Testis (tissue), 2 donors: ENCODE measurements around the gene L3MBTL4.

Experiments used
- POLR2A ChIP-seq: fragments of 450-650 bp; IDR thresholded peaks from one replicate; pipeline ENCODE4 v1.6.1; 2017; ENCODE audit warnings: antibody characterized with exemption, mild to moderate bottlenecking, moderate library complexity
- TF ChIP-seq, protein P1 (sequence below), 3 experiments: fragments of 450-650 bp in 2 of 3; fragments of 200-600 bp in 1 of 3; sonication (generic) in 1 of 3; IDR thresholded peaks; one replicate each; pipeline ENCODE4 v1.5.1; 2016 to 2019; ENCODE audit warnings: antibody characterized with exemption in 3 of 3, mild to moderate bottlenecking in 2 of 3, moderate library complexity in 1 of 3

DNA sequence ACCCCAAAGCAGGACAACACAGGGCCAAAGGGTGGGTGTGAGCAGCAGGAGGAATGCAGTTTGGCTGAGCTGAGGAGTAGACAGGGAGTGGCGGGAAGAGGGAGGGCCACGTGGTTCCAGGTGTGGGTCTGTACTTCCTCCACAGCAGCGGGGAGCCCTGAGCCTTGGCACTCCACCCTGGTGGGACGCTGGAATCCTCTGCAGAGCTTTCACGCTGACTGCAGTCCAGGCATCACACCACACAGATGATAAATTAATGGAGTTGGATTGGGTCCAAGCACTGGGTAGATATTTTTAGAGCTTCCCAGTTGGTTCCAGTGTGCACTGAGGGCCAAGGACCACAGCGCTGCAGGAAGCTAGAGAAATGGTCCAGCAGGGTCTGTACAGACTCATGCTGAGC lies 452.3 kb downstream of the L3MBTL4 start:
- TF ChIP-seq, protein P1, sequence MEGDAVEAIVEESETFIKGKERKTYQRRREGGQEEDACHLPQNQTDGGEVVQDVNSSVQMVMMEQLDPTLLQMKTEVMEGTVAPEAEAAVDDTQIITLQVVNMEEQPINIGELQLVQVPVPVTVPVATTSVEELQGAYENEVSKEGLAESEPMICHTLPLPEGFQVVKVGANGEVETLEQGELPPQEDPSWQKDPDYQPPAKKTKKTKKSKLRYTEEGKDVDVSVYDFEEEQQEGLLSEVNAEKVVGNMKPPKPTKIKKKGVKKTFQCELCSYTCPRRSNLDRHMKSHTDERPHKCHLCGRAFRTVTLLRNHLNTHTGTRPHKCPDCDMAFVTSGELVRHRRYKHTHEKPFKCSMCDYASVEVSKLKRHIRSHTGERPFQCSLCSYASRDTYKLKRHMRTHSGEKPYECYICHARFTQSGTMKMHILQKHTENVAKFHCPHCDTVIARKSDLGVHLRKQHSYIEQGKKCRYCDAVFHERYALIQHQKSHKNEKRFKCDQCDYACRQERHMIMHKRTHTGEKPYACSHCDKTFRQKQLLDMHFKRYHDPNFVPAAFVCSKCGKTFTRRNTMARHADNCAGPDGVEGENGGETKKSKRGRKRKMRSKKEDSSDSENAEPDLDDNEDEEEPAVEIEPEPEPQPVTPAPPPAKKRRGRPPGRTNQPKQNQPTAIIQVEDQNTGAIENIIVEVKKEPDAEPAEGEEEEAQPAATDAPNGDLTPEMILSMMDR (IDR thresholded peaks at IDR 0.05) = no peak
- TF ChIP-seq POLR2A = no peak
